ENCODE data around the gene TMEM161A. TPM values are rescaled to one million over a fixed set of nuclear protein-coding genes. Genes with fewer than 3 reads are reported as not detected.
"Not testable (repeated sequence)": the region's sequence is repeated elsewhere in the genome, so short reads cannot be mapped to it uniquely, and the experiment has no call there.

TMEM161A gene
- total and polyA plus RNA-seq, 8 donors, result 6.4 to 59.5 (median 14.5) TPM

DNA sequence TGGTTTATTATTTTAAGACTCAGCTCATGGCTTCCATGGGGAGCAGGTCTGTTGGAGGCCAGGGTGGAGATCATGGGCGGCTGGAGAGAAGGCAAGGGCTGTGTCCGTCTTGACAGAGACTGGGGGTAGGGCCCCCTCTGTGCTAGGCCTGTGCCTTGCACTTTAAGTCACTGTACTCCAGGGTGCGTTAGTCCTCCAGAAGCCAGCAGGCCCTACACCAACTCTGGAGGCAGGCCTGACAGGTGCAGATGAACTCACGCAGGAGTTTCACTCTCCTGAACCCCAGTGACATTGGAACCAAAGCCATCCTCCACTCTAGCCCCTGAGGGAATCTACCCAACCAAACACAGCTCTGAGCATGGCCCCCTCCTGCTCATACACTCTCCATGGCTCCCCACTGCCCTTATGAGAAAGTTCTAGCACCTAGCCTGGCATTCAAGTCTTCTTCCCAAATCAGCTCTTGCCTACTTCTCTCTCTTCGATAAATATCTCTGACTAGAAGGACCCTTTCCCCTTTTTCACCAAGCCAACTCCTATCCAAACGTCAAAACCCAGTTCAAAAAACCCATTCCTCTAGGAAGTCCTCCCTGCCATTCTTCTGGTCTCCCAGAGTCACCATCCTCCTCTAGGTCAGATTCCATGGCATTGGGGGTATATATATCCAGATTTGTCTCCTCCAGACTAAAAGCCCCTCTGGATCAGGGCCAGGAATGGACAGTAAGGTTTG lies 16.7 kb upstream of the TMEM161A start:
- H3K27ac ChIP-seq, result no peak overlapping the region
- H3K4me3 ChIP-seq, result no peak overlapping the region
- no peaks in the 10 kb centered on the region for H3K9me3 ChIP-seq
- no peak for TF ChIP-seq POLR2A (IDR thresholded peaks at IDR 0.05)
- TF ChIP-seq POLR2AphosphoS5 (IDR thresholded peaks at IDR 0.05), result no peak
- TF ChIP-seq CTCF (IDR thresholded peaks at IDR 0.05), result no peak
- no peak for TF ChIP-seq EP300 (IDR thresholded peaks at IDR 0.05)
- DNase-seq, result no peak
- 85 to 96% (median 95%) methylated on average over 6 of the region's 6 CpGs for WGBS, 5 donors
- H3K27me3 ChIP-seq, result no peaks in the 10 kb centered on the region
- H3K36me3 ChIP-seq, result peaks cover 0 to 17% (median 13%) of the 10 kb centered on the region in 4 donors
- no peaks in the 10 kb centered on the region for H3K4me1 ChIP-seq
- intact Hi-C loops (cut with DNase I; ENCODE audit: low total_unique reads), result no loop called here

- TF ChIP-seq CTCF (IDR thresholded peaks at IDR 0.05), result no peak
- H3K4me3 ChIP-seq, result no peak overlapping the region
Measured at GRCh38 chr19:19152668-19153384, 14.5 kb upstream of the TMEM161A start.

DNA sequence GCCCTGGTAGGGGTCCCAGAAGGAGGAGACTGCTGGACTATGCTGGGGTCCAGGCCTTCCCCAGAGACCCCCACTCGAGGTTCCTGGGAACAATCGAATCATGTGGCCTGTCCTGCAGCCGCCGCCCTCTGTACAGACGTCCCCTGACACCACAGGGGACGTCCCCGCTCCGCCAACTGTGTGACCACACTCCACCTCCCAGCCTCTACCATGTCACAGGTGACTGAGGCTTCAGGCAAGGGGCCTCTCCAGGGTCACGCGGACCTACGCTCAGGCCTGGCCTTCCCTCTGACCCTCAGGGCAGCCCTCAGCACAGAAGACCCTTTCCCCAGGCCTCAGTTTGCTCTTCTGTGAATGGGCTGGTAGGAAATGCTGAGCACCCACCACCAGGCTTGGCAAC lies 13.1 kb upstream of the TMEM161A start:
- H3K4me1 ChIP-seq, result peaks cover 0 to under 1% (median 0%) of the 10 kb centered on the region in 4 donors
- no peak overlapping the region for H3K27ac ChIP-seq
- no peak overlapping the region for H3K4me3 ChIP-seq
- H3K36me3 ChIP-seq, result peaks cover 0 to 42% (median 36%) of the 10 kb centered on the region in 4 donors
- DNase-seq, result no peak
- intact Hi-C loops (cut with DNase I; ENCODE audit: low total_unique reads), result no loop called here
- 67 to 80% (median 77%) methylated on average over 1 to 11 of the region's 11 CpGs for WGBS, 5 donors
- no peak for TF ChIP-seq POLR2A (IDR thresholded peaks at IDR 0.05)
- no peak for TF ChIP-seq POLR2AphosphoS5 (IDR thresholded peaks at IDR 0.05)
- TF ChIP-seq CTCF (IDR thresholded peaks at IDR 0.05), result no peak
- TF ChIP-seq EP300 (IDR thresholded peaks at IDR 0.05), result no peak
- H3K9me3 ChIP-seq, result no peaks in the 10 kb centered on the region
- H3K27me3 ChIP-seq, result no peaks in the 10 kb centered on the region

More at GRCh38 chr19:19152668-19153384, 14.5 kb upstream of the TMEM161A start:
- Histone ChIP-seq H3K36me3 (peaks cover 0 to 35% (median 31%) of the 10 kb centered on the region in 4 donors), H3K4me1 (no peaks in the 10 kb centered on the region), H3K27ac (no peak overlapping the region), H3K27me3 (no peaks in the 10 kb centered on the region), H3K9me3 (no peaks in the 10 kb centered on the region)
- intact Hi-C loops (cut with DNase I; ENCODE audit: low total_unique reads), result no loop called here
- 81 to 86% (median 84%) methylated on average over 13 of the region's 13 CpGs for WGBS, 5 donors
- DNase-seq, result no peak

GRCh38 chr19:19149435-19149834 lies 11.2 kb upstream of the TMEM161A start:
- peaks cover 0 to 33% (median 31%) of the 10 kb centered on the region in 4 donors for H3K36me3 ChIP-seq
- no peak for DNase-seq
- H3K9me3 ChIP-seq, result no peaks in the 10 kb centered on the region
- no peaks in the 10 kb centered on the region for H3K27me3 ChIP-seq
- intact Hi-C loops (cut with DNase I; ENCODE audit: low total_unique reads), result no loop called here
- H3K27ac ChIP-seq, result no peak overlapping the region
- peaks cover 0 to 11% (median 9%) of the 10 kb centered on the region in 4 donors for H3K4me1 ChIP-seq
- no peak overlapping the region for H3K4me3 ChIP-seq
- TF ChIP-seq POLR2A (IDR thresholded peaks at IDR 0.05) (no peak), EP300 (IDR thresholded peaks at IDR 0.05) (no peak), CTCF (IDR thresholded peaks at IDR 0.05) (no peak), POLR2AphosphoS5 (IDR thresholded peaks at IDR 0.05) (no peak)
- WGBS, 5 donors, result 84 to 93% (median 88%) methylated on average over 2 of the region's 2 CpGs

- Histone ChIP-seq H3K36me3 (peaks cover 0 to 33% (median 31%) of the 10 kb centered on the region in 4 donors), H3K4me1 (peaks cover 0 to 11% (median 9%) of the 10 kb centered on the region in 4 donors)
- DNase-seq; H3K27me3 ChIP-seq; H3K4me3 ChIP-seq; H3K27ac ChIP-seq; intact Hi-C loops (cut with DNase I; ENCODE audit: low total_unique reads); H3K9me3 ChIP-seq: not testable (repeated sequence)
- 95 to 99% (median 96%) methylated on average over 8 of the region's 8 CpGs for WGBS, 5 donors
Measured at GRCh38 chr19:19148504-19148903, 10.2 kb upstream of the TMEM161A start.
